H1 (cell line): ENCODE results near the gene CALCR. TPM values are rescaled to one million over a fixed set of nuclear protein-coding genes. Genes with fewer than 3 reads are reported as not detected.

Source experiments
- CHD2 ChIP-seq: IDR thresholded peaks from 2 replicates; pipeline ENCODE4 v1.6.1; 2012; ENCODE audit warnings: low read length, improper control_type of control experiment
- CHD7 ChIP-seq: fragments of 300-600 bp; sonication (generic); IDR thresholded peaks from 2 replicates; pipeline ENCODE4 v1.7.1; 2012; ENCODE audit warnings: low read length, moderate library complexity, mild to moderate bottlenecking, inconsistent platforms; ENCODE audit not compliant: insufficient replicate concordance
- CTCF ChIP-seq, 3 experiments: IDR thresholded peaks; 1 replicate in 2 of 3; 2 replicates in 1 of 3; pipeline versions ENCODE4 v1.5.1 to v1.6.1; 2011; ENCODE audit warnings: low read length in 3 of 3, mild to moderate bottlenecking in 3 of 3, inconsistent platforms in 2 of 3, low read depth in 1 of 3, moderate library complexity in 1 of 3; ENCODE audit not compliant: insufficient read depth in 1 of 3; ENCODE audit errors: control extremely low read depth in 1 of 3
- EP300 ChIP-seq, 2 experiments: IDR thresholded peaks; 1 replicate in 1 of 2; 2 replicates in 1 of 2; pipeline ENCODE4 v1.6.1; 2011 to 2012; ENCODE audit warnings: low read depth in 2 of 2, low read length in 2 of 2, mild to moderate bottlenecking in 2 of 2, borderline replicate concordance in 1 of 2, inconsistent platforms in 1 of 2, moderate library complexity in 1 of 2
- FOSL1 ChIP-seq: IDR thresholded peaks from 2 replicates; pipeline ENCODE4 v1.6.1; 2011; ENCODE audit warnings: mild to moderate bottlenecking, low read depth, low read length, moderate library complexity; ENCODE audit not compliant: insufficient read depth
- KDM4A ChIP-seq: IDR thresholded peaks from one replicate; pipeline ENCODE4 v1.7.1; 2012; ENCODE audit warnings: low read depth, mild to moderate bottlenecking, moderate library complexity, low read length, inconsistent platforms; ENCODE audit not compliant: severe bottlenecking
- RAD21 ChIP-seq, 2 experiments: IDR thresholded peaks in 1 of 2; conservative IDR thresholded peaks in 1 of 2; 2 replicates each; pipeline ENCODE4 v1.6.1; 2011; ENCODE audit warnings: low read depth in 2 of 2, low read length in 2 of 2, improper control_type of control experiment in 1 of 2, inconsistent platforms in 1 of 2, mild to moderate bottlenecking in 1 of 2, moderate library complexity in 1 of 2
- polyA plus RNA-seq, 7 experiments: library from polyadenylated mRNA; depleted of rRNA in 3 of 7; stranded (reverse) in 5 of 7; unstranded in 2 of 7; fragments of >200 nt in 5 of 7; fragments of 200-250 nt in 2 of 7; gene quantifications; 1 replicate in 5 of 7; 2 replicates in 1 of 7; 4 replicates in 1 of 7; pipeline versions ENCODE4 v1.2.1 to v1.2.3, GENCODE V29; 2011 to 2013; ENCODE audit warnings: missing spikeins in 2 of 7, mixed read lengths in 2 of 7
- total RNA-seq: library from RNA; stranded (reverse); fragmentation: NEBNext Ultra II Directional; extraction: Animal tissue kit (Norgen Biotek cat#: 25700); gene quantifications from 2 replicates; pipeline ENCODE4 v1.2.1, GENCODE V29; 2021

Gene CALCR
- total and polyA plus RNA-seq, 2 of the 8 experiments (the other 6 are each of a cell fraction or from before 2014, with no cell fraction given): 1.0 to 3.6 TPM

- TF ChIP-seq CHD7 (no peak), CHD2 (no peak), KDM4A (no peak), RAD21 (IDR thresholded peaks at IDR 0.05 in 1 of 2, conservative IDR thresholded peaks at IDR 0.05 in 1 of 2; ENCODE audit: low read depth in 2 of 2, low read length in 2 of 2) (peak; percentile 39 to 54), EP300 (IDR thresholded peaks at IDR 0.05; ENCODE audit: borderline replicate concordance in 1 of 2, low read depth in 2 of 2, low read length in 2 of 2) (no peak), FOSL1 (no peak), CTCF (IDR thresholded peaks at IDR 0.05; ENCODE audit: control extremely low read depth in 1 of 3, insufficient read depth in 1 of 3, low read depth in 1 of 3, low read length in 3 of 3) (peak in 1 of 3 experiments; percentile 21; a peak in 1 of 4 replicates)
Measured at GRCh38 chr7:93601363-93601762, 26.8 kb upstream of the CALCR start (continued).
